ENCODE measurements around the gene MEIS2.

DNA sequence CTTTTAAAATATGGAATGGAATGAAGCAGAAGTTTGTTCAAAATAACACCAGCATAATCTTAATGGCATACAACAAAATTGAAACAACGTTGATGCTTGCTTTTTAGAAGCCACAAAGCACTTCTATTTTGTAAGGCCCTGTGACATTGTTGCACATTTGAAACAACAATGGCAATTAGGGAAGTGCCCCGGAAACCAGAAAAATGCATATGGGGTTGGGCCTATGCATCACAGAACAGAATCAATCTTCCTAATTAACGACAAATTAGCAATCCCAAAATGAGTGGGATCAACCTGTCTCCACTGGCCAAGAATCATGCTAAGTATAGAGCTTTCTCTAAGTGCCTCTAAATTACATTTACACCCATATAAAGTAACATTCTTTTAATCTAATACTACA lies 168.9 kb downstream of the MEIS2 start:
- TF ChIP-seq CTCF (tag by site-specific recombination; IDR thresholded peaks at IDR 0.05): no peak
- TF ChIP-seq PRDM10 (tag by site-specific recombination; IDR thresholded peaks at IDR 0.05): no peak
- no peak for TF ChIP-seq ZNF558 (tag by site-specific recombination; IDR thresholded peaks at IDR 0.05)

All from HEK293 (cell line).